Retina (tissue), 1 donor: ENCODE results near the gene ADGRL4.
"Not testable (repeated sequence)": the region's sequence is repeated elsewhere in the genome, so short reads cannot be mapped to it uniquely, and the experiment has no call there.

Experiments used
- DNase-seq: peaks from one replicate; pipeline ENCODE4 v3.0.0-alpha.2; 2016

ADGRL4 gene

DNA sequence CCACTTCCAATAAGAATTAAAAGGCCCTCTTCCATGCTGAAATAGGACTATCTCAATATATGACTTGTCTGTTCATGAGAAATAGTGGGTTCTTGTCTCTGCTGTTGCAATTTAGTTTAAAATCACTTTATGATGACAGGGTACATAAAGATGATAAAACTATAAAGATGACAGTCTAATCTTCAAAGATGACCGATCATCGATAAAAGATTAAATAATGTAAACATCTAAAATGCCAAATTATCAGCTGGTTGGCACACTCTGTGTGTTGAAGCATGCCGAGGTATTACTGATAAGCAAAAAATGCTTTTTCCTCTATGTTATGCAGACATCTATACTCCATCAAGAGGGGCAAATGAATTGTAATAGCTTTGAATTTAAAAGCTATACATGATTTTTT is 89.5 kb downstream of the ADGRL4 start:
- DNase-seq = no peak

- no peak for DNase-seq
These were observed 92.6 kb downstream of the ADGRL4 start for GRCh38 chr1:78913950-78914349.

- DNase-seq = no peak
These were observed 94.3 kb downstream of the ADGRL4 start for GRCh38 chr1:78911956-78912880.

DNA sequence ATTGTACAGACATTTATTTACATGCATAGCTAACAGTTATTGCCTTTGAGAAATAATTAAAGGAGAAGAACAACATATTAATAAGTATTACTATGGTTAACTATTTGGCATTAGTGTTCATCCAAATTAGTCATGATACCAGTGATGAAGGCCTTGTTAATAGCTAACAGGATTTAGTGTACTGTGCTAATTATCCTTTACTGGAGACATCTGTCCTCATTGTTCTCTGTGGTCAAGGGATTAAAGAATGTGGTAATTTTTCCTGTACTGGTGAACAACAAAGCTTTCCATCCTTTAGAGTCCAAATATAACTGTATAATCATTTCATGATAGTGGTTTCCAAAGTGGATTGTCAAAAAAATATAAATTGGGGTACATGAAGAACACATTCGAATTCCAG is 103.9 kb downstream of the ADGRL4 start:
- DNase-seq = no peak

DNA sequence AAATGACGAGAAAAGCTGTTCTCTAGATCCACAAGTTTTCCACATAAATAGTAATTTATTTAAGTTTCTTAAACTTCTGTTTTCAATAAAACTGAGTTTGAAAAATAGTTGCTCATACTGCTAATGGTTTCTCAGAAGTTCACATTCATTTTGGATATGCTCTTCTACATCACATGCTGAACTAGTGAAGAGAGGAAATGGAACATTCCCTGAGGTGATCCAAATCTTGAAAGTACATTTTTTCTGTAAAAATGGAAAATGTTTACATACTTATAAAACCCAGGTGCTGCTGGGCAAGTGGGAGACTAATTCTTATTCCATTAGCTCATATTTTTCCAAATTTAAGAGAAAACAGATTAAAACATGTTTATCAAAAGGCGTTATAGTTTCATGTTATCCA is 111.7 kb downstream of the ADGRL4 start:
- no peak for DNase-seq

- DNase-seq = no peak
These were observed 114.2 kb downstream of the ADGRL4 start for GRCh38 chr1:78892260-78892840.

- DNase-seq = no peak
These were observed 119.1 kb downstream of the ADGRL4 start for GRCh38 chr1:78887458-78887857.

- DNase-seq = peak; percentile 22
These were observed 121.7 kb downstream of the ADGRL4 start for GRCh38 chr1:78884685-78885452.

DNA sequence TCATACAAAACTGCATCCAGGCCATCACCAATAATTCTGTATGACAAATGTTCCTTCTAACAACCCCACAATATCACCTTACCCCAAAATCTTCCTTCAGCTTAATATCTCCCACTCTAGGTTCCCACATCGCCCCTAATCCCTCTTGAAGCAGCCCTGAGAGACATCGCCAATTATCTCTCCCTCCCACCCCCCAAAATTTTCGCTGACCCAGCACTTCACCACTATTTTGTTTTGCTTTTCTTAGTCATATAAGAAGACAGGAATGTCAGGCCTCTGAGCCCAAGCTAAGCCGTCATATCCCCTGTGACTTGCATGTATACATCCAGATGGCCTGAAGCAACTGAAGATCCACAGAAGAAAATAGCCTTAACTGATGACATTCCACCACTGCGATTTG is 126.3 kb downstream of the ADGRL4 start:
- no peak for DNase-seq

GRCh38 chr1:78875986-78876385 is 130.5 kb downstream of the ADGRL4 start:
- DNase-seq = not testable (repeated sequence)

DNA sequence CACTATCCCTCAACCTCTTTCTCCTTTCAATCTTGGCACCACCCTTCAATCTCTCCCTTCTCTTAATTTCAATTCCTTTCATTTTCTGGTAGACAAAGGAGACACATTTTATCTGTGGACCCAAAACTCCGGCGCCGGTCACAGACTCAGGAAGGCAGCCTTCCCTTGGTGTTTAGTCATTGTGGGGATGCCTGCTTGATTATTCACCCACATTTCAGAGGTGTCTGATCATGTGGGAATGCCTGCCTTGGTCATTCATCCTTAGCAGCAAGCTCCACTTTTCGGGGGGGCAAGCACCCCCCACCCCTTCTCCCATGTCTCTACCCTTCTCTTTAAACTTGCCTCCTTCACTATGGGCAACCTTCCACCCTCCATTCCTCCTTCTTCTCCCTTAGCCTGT is 133.7 kb downstream of the ADGRL4 start:
- DNase-seq = not testable (repeated sequence)

- no peak for DNase-seq
These were observed 135.3 kb downstream of the ADGRL4 start for GRCh38 chr1:78871249-78871648.

- no peak for DNase-seq
These were observed 137.4 kb downstream of the ADGRL4 start for GRCh38 chr1:78869136-78869535.

DNA sequence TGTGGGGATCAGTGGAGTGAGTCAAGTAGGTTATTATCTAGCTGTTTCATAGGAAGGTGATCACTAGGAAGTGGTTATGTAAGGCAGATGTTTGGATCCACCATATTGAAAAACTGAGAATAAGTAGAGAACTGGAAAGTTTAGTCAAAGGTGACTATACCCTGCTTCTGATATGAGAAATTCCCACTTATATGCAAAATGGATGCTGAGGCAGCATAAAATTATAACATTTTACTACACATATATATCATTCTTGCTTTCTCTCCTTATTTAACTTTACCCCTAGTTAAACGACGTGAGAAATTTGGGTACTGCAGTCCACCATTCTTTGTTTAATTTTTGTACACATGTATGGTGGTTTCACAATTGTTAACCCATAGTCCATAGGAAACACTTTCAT is 142.4 kb downstream of the ADGRL4 start:
- DNase-seq = no peak

DNA sequence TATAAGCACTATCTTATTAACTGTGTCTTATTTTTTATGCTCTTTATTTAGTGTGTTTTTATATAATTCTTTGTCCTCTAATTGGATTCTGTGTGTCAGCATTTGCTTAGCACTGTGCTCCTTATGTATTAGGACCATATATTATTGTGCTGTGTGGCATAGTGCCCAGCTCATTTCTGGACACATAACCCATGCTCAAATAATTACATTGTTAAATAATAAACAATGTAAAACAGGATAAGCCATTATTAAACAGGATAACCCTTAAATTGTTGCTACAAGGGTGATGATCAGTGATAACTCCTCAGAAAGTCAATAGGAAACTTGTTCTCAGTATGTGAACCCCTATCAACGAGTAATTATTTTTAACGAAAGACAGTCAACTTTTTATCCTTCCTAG is 150.4 kb downstream of the ADGRL4 start:
- no peak for DNase-seq

GRCh38 chr1:78855258-78855657 is 151.3 kb downstream of the ADGRL4 start:
- no peak for DNase-seq

DNA sequence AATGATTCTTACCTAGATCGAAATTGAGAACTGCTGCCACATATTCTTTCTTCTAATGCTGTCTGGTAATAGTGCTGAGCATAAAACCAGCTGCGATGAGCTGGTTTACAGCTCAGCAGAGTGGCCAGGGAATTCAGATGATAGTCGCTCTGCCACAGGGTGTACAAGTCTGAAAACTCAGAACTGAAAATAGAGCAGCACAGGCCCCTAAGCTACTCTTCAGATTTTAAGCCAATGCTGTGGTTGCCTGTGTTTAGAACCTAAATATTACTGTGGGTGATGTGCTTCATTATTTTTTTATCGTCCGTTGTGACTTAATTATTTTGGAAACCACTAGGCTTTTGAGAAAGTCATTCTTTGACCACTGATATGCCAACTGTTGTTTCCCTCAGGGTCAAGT is 152.0 kb downstream of the ADGRL4 start:
- DNase-seq = no peak

- no peak for DNase-seq
These were observed 163.0 kb downstream of the ADGRL4 start for GRCh38 chr1:78843546-78843945.

DNA sequence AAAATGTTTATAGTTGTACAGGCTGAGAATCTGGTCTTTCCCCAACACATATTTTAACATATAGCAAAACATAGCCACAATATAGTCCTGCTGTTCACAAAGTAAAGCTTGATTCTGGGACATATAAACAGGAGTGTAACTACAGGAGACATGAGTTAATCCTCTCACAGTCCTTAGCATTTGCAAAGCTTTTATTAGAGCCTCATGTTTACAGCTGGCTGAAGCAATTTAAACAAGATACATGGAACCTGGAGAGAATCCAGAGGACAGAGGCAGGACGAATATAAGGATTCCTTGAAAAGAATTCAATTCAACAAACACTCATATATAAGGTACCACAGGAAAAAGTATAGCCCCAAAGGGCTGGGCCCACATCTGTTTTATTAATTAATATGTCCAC is 163.4 kb downstream of the ADGRL4 start:
- DNase-seq = no peak

GRCh38 chr1:78840453-78841271 is 165.9 kb downstream of the ADGRL4 start:
- DNase-seq = peak; percentile 70
